ENCODE results near the gene GRM7. TPM values are rescaled to one million over a fixed set of nuclear protein-coding genes. Genes with fewer than 3 reads are reported as not detected.

GRM7 gene
- total RNA-seq, 2 experiments from 2014 or later = not detected

DNA sequence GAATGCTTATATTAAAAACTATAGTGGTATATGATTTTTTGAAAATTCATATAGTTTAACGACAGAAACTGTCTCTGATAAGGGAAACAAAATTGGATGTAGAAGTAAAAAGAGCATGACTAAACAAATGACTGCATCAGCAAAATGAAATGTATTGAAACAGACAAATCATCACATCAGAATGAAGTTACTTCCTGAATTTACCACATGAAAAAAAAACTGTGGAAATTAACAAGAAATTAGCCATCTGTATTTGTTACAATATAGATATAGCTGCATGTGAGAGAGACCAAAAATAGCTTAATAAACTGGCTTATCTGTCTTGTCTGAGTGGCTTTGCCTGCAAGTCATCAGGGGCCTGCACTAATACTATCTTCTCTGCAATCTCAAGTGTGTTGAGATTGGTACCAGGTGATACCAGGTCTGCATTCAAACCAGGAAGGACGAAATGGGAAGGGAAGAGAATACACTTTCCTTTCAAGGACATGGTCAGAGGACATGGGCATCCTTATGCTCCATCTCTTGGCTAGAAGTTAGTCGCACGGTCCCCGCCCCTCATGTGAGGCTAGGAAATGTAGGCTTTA is 388.7 kb downstream of the GRM7 start:
- intact Hi-C loops (cut with micrococcal nuclease; ENCODE audit: unreplicated experiment) = no loop called here
- H3K9me2 ChIP-seq (ENCODE audit: insufficient read depth, low read length) = no peaks in the 10 kb centered on the region

DNA sequence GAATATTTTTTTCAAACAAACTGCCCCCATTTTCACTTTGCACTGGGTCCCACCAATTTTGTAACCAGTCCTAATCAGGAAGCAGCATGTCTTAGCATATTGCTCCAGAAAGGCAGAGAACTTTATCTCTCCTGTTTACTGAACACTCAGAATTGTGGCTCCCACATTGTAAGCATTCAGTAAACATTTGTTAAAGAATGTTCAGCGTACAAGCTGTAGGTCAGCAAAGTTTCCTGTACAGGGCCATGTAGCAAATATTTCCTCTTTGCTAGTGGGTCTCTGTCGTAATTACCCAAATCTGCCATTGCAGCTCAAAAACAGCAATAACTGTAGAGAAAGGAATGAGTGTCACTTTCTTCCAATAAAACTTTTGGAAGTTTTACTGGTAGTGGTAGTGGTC is 393.3 kb downstream of the GRM7 start:
- CTCF ChIA-PET (ENCODE audit: unreplicated experiment) = no interaction called here
- Histone ChIP-seq H3K27ac (ENCODE audit: low read depth, low read length, poor library complexity, severe bottlenecking) (no peak overlapping the region), H4K20me1 (ENCODE audit: insufficient read depth, low read length) (no peaks in the 10 kb centered on the region), H3K4me1 (ENCODE audit: insufficient read depth, low read length, poor library complexity, severe bottlenecking) (no peaks in the 10 kb centered on the region), H3K9me2 (ENCODE audit: insufficient read depth, low read length) (no peaks in the 10 kb centered on the region), H3K36me3 (ENCODE audit: insufficient read depth, low read length) (no peaks in the 10 kb centered on the region), H3K4me3 (ENCODE audit: low read depth, low read length, poor library complexity, severe bottlenecking) (no peak overlapping the region), H3K9me3 (ENCODE audit: low read length) (no peaks in the 10 kb centered on the region), H3K79me2 (ENCODE audit: insufficient read depth, low read depth, low read length) (no peaks in the 10 kb centered on the region), H2AFZ (ENCODE audit: low read length) (no peak overlapping the region), H3K4me2 (ENCODE audit: low read length) (no peak overlapping the region)
- TF ChIP-seq EZH2phosphoT487 (IDR thresholded peaks at IDR 0.05; ENCODE audit: borderline replicate concordance, low read depth, low read length) = no peak
- TF ChIP-seq, protein P1, sequence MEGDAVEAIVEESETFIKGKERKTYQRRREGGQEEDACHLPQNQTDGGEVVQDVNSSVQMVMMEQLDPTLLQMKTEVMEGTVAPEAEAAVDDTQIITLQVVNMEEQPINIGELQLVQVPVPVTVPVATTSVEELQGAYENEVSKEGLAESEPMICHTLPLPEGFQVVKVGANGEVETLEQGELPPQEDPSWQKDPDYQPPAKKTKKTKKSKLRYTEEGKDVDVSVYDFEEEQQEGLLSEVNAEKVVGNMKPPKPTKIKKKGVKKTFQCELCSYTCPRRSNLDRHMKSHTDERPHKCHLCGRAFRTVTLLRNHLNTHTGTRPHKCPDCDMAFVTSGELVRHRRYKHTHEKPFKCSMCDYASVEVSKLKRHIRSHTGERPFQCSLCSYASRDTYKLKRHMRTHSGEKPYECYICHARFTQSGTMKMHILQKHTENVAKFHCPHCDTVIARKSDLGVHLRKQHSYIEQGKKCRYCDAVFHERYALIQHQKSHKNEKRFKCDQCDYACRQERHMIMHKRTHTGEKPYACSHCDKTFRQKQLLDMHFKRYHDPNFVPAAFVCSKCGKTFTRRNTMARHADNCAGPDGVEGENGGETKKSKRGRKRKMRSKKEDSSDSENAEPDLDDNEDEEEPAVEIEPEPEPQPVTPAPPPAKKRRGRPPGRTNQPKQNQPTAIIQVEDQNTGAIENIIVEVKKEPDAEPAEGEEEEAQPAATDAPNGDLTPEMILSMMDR (conservative IDR thresholded peaks at IDR 0.05; ENCODE audit: low read length) = no peak
- POLR2A ChIA-PET = no interaction called here
- intact Hi-C loops (cut with micrococcal nuclease; ENCODE audit: unreplicated experiment) = no loop called here
- DNase-seq (ENCODE audit: low spot score) = no peak
- BruUV-seq (replicated peaks) = no TSS peak

More for the DNA sequence above, 388.7 kb downstream of the GRM7 start:
- H3K4me2 ChIP-seq (ENCODE audit: low read length) = no peak overlapping the region
- no peak for DNase-seq (ENCODE audit: low spot score)
- H3K79me2 ChIP-seq (ENCODE audit: insufficient read depth, low read depth, low read length) = no peaks in the 10 kb centered on the region
- no peaks in the 10 kb centered on the region for H3K36me3 ChIP-seq (ENCODE audit: insufficient read depth, low read length)
- no peak for TF ChIP-seq EZH2phosphoT487 (IDR thresholded peaks at IDR 0.05; ENCODE audit: borderline replicate concordance, low read depth, low read length)
- TF ChIP-seq, protein P1 (conservative IDR thresholded peaks at IDR 0.05; ENCODE audit: low read length) = no peak
- no TSS peak for BruUV-seq (replicated peaks)
- no peaks in the 10 kb centered on the region for H3K9me3 ChIP-seq (ENCODE audit: low read length)
- H2AFZ ChIP-seq (ENCODE audit: low read length) = no peak overlapping the region
- no peak overlapping the region for H3K27ac ChIP-seq (ENCODE audit: low read depth, low read length, poor library complexity, severe bottlenecking)
- CTCF ChIA-PET (ENCODE audit: unreplicated experiment) = no interaction called here
- no peaks in the 10 kb centered on the region for H3K4me1 ChIP-seq (ENCODE audit: insufficient read depth, low read length, poor library complexity, severe bottlenecking)
- no peaks in the 10 kb centered on the region for H4K20me1 ChIP-seq (ENCODE audit: insufficient read depth, low read length)
- POLR2A ChIA-PET = no interaction called here
- H3K4me3 ChIP-seq (ENCODE audit: low read depth, low read length, poor library complexity, severe bottlenecking) = no peak overlapping the region

DNA sequence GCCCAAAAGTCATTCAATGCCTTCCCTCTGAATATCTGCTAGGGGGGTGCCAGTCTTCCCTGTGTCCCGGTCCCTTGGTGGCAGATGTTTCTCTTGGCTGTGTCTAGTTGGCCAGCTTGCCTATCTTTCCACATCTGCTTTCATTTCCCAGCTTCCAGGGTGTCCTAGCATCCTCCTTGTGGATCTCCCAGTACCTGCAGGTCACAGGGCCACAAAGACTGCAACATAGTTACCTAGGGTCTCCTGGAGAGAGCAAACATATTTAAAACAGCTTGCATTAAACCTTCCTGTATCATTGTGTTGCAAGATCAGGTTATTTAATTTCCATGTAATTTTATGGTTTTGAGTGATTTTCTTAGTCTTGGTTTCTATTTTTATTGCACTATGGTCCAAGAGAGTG is 400.1 kb downstream of the GRM7 start:
- BruUV-seq (replicated peaks) = no TSS peak
- H3K36me3 ChIP-seq (ENCODE audit: insufficient read depth, low read length) = no peaks in the 10 kb centered on the region
- no peak overlapping the region for H3K4me2 ChIP-seq (ENCODE audit: low read length)
- ChIA-PET CTCF (ENCODE audit: unreplicated experiment) (no interaction called here), POLR2A (interaction anchor here (0.6 kb wide), 1 partner anchor 1069 kb away, joined by 3 read pairs; no protein-coding TSS in a partner anchor)
- no peaks in the 10 kb centered on the region for H3K4me1 ChIP-seq (ENCODE audit: insufficient read depth, low read length, poor library complexity, severe bottlenecking)
- H2AFZ ChIP-seq (ENCODE audit: low read length) = no peak overlapping the region
- H3K9me2 ChIP-seq (ENCODE audit: insufficient read depth, low read length) = no peaks in the 10 kb centered on the region
- H3K9me3 ChIP-seq (ENCODE audit: low read length) = no peaks in the 10 kb centered on the region
- H3K79me2 ChIP-seq (ENCODE audit: insufficient read depth, low read depth, low read length) = no peaks in the 10 kb centered on the region
- TF ChIP-seq EZH2phosphoT487 (IDR thresholded peaks at IDR 0.05; ENCODE audit: borderline replicate concordance, low read depth, low read length) = no peak
- intact Hi-C loops (cut with micrococcal nuclease; ENCODE audit: unreplicated experiment) = no loop called here
- H3K4me3 ChIP-seq (ENCODE audit: low read depth, low read length, poor library complexity, severe bottlenecking) = no peak overlapping the region
- H4K20me1 ChIP-seq (ENCODE audit: insufficient read depth, low read length) = no peaks in the 10 kb centered on the region
- DNase-seq (ENCODE audit: low spot score) = no peak
- H3K27ac ChIP-seq (ENCODE audit: low read depth, low read length, poor library complexity, severe bottlenecking) = no peak overlapping the region
